Superior temporal gyrus (tissue), 1 donor: ENCODE measurements around the gene PEX13.
"Not testable (repeated sequence)": the region's sequence is repeated elsewhere in the genome, so short reads cannot be mapped to it uniquely, and the experiment has no call there.

ENCODE experiments used
- DNase-seq: peaks from one replicate; pipeline ENCODE4 v3.0.0-alpha.2; 2016; ENCODE audit errors: extremely low spot score

Gene PEX13, protein sequence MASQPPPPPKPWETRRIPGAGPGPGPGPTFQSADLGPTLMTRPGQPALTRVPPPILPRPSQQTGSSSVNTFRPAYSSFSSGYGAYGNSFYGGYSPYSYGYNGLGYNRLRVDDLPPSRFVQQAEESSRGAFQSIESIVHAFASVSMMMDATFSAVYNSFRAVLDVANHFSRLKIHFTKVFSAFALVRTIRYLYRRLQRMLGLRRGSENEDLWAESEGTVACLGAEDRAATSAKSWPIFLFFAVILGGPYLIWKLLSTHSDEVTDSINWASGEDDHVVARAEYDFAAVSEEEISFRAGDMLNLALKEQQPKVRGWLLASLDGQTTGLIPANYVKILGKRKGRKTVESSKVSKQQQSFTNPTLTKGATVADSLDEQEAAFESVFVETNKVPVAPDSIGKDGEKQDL

GRCh38 chr2:61017556-61018317, at the start of gene PEX13, which contains the start of gene PUS10:
TSS of gene PEX13 (plus strand) at chr2:61017720. CDS start at chr2:61017760, 40 bp downstream.
TSS of gene PUS10 (minus strand) at chr2:61018255. CDS start at chr2:61011890, 6,365 bp downstream.
- no peak for DNase-seq

- DNase-seq, result no peak
Measured at GRCh38 chr2:60972889-60973656, 44.4 kb upstream of the PEX13 start.

GRCh38 chr2:60973705-60974104, 43.8 kb upstream of the PEX13 start:
- no peak for DNase-seq

DNA sequence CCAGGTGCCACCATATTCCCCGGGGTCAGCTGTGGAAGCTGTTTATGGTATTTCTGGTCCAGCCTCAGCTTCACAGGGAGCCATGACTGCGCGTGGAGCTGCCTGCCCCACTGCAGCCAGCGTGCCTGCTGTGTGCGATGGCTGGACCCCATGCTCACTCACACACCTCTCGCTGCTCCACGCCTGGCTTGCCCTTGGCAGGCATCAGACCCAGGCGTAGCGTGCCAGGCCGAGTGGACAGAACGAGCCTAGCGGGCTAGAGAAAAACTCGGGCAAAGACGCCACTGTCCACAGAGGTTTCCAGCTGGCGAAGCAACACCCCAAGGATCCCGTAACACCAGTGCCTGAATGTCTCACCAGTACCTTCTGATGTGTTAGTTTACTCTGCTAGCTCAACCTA, 42.9 kb upstream of the PEX13 start:
- DNase-seq, result no peak

DNA sequence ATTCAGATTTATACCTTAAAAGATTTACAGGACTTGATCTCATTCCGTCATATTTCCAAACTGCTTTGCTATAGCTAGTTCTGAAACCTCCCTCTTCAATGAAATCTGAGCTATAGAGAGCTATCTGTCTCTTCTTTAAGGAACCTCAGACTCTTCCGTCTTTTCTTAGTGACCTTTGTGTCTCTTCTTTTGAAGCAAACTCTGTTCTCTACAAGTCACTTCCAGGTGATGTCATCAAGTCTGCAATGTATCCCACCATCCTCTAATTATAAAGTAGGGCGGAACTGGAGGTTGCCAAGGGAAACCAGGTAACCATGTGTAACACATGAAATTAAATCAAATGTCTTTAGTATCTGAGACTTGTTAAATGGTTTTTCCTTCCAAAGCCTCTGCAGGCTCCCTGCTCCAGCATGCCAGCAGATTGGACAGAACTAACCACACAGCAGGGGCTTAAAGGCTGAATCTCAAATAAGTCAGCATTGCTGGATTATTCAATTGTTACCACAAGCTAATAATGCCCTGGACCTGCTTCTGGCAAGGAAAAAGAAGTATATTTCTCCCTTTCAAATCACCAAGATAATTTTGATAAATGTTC, 41.2 kb upstream of the PEX13 start:
- no peak for DNase-seq

GRCh38 chr2:60976875-60977561, 40.5 kb upstream of the PEX13 start:
- DNase-seq, result no peak

DNA sequence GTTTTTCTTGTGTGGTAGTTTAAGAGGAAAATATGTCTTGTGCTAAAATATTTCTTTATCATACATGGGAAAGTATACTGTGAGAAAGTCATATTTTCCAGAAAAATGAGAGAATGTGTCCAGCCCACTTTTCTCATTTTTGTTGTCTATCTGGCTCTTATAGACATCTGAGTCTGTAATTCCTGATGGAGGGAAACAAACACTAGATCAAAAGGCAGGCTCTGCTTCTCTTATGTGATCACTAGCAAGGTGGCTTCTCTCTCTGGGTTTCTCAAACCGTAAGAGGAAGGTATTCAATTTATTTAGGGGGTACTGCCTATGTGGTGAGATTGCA, 40.0 kb upstream of the PEX13 start:
- DNase-seq, result no peak

DNA sequence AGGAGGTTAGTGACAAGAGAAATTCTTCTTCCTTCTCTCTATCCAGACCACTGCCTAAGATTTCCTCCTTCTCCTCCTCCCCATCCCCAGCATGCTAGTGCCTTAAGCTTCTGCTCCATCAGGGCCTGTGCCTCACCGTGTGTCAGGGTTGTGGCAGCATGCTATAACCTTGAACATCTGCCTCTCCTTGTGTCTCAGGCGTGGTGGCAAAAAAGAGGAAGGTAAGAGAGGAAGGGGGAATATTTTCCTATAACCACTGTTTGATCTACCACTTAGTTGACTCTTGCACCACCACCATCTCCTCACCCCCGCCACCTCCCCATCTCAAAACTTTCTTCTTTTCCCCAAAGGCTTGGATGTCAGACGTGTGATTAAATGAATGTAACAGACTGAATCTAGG, 38.3 kb upstream of the PEX13 start:
- DNase-seq, result no peak

- no peak for DNase-seq
Measured at GRCh38 chr2:60980071-60980815, 37.3 kb upstream of the PEX13 start.

DNA sequence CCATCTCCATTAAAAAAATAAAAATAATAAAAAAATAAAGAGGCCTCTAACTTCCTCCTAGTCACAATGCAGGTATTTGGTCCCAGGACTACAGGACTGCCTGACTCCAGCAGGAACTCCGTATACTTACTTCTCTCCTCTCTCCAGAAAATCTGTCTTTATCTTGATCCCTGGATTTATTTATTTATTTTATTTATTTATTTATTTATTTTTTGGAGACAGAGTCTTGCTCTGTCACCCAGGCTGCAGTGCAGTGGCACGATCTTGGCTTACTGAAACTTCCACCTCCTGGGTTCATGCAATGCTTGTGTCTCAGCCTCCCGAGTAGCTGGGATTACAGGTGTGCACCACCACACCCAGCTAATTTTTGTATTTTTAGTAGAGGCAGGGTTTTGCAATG, 35.5 kb upstream of the PEX13 start:
- DNase-seq, result not testable (repeated sequence)

DNA sequence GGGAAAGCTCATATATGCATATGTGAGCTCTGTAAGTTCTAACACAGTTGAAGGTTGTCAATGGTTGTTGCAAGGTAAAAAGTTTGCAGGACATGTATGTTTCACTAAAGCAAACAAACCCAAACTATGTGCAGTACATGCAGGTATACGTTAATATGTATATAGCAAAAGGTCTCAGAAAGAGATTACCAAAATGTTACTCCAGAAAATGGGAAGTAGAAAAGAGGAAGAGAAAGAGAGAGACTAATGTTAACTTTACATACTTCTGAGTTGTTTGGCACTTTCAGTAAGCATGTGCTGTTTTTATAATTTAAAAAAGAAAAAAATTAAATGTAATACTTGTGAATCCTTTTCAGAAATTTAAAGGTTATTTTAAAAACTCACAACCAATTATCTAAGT, 32.8 kb upstream of the PEX13 start:
- no peak for DNase-seq

GRCh38 chr2:60987041-60987440, 30.5 kb upstream of the PEX13 start:
- no peak for DNase-seq

DNA sequence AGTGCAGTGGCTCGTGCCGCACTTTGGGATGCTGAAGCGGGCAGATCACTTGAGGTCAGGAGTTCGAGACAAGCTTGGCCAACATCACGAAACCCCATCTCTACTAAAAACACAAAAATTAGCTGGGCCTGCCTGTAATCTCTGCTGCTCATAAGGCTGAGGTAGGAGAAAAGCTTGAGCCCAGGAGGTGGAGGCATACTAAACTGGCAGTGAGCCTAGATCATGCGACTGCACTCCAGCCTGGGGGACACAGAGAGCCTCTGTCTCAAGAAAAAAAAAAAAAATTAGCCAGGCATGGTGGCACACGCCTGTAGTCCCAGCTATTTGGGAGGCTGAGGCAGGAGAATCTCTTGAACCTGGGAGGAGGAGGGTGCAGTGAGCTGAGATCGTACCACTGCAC, 29.9 kb upstream of the PEX13 start:
- DNase-seq, result not testable (repeated sequence)

DNA sequence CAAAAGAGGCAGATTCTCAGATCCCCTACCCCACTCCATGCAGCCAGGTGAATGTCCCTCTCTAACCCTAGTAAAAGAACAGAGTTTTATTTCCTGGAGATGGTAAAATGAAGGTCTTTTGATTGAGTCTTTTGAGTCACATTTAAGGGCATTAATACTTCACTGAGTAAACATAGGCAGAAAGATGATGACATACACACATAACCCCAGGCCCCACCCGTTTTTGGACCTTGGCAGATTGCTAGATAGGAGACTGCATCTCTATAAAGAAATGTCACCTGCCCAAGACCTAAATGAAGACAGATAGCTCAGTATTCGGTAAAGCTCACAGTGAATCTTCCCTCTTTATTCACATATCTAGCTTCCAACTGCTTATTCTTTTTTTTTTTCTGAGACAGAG, 28.3 kb upstream of the PEX13 start:
- DNase-seq, result no peak

DNA sequence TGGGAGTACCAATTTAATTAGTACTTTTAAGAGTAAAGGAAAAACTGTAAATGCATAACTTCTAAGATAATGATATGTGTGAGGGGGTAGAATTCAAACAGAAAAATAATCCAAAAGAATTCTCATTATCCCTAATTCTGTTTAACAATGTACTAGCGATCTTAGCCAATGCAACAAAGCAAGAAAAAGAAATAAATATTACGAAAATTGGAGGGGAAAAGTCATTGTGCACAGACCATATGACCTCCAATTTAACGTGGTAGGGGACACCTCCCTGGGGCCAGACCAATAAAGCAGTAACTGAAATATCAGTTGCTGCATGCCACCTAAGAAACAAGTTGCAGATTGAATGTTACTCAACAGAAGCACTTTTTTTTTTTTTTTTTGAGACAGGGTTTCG, 25.9 kb upstream of the PEX13 start:
- DNase-seq, result no peak

DNA sequence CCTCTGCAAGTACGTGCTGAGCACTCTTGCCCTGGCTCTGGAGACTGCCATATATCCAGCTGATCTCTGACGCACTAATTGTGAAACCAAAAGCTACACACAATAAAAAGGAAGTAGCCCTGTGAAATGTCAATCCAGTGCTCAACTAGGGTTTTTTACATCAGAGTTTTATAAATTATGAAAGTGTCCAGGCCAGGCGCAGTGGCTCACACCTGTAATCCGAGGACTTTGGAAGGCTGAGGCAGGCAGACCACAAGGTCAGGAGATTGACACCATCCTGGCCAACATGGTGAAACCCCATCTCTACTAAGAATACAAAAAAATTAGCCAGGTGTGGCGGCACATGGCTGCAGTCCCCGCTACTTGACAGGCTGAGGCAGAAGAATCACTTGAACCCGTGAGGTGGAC, 24.5 kb upstream of the PEX13 start:
- no peak for DNase-seq

DNA sequence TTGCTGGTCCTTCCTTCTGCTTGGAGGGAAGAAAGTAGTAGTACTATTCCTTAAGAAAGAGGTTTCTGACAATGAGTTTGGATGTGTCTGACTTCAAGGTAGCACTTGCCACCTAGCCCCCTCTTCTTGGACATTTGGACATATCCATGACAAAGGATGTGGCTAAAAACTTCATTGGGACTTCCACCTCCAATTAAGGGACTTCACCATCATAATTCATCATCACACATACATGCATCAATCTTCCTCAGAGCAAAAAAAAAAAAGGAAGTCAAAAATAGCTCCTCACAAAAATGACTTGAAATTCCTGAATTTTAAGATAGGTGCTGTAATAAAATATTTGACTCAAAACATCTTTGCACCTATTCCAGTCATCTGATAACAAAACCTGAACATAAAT, 23.4 kb upstream of the PEX13 start:
- no peak for DNase-seq

- peak; percentile 86 for DNase-seq
Measured at GRCh38 chr2:60998628-60999545, 18.6 kb upstream of the PEX13 start.

GRCh38 chr2:61005736-61006135, 11.8 kb upstream of the PEX13 start:
- DNase-seq, result no peak
